HEK293 (cell line): ENCODE results near the gene PCNX4.

ENCODE experiments used
- CTCF ChIA-PET: fragments of 350-600 bp; formaldehyde crosslinking; extraction: SDS; loops from one replicate; lab custom pipeline; 2021; ENCODE audit warnings: antibody characterized with exemption; lab: Yijun Ruan, JAX
- POLR2A ChIA-PET: fragments of 300-600 bp; formaldehyde crosslinking; extraction: SDS; loops from one replicate; lab custom pipeline; 2020; ENCODE audit warnings: antibody characterized with exemption, inconsistent platforms; lab: Yijun Ruan, JAX
- H3K27ac ChIP-seq: fragments of 200-500 bp; sonication (Bioruptor generic); 2 replicates; pipeline ENCODE4 v1.5.1; 2014; ENCODE audit warnings: low read depth, low read length, control low read depth, inconsistent platforms; ENCODE audit errors: extremely low read depth
- H3K36me3 ChIP-seq, 2 experiments: fragments of 200-500 bp in 1 of 2; sonication (Bioruptor generic) in 1 of 2; 1 replicate in 1 of 2; 2 replicates in 1 of 2; pipeline ENCODE4 v1.5.1; 2014 to 2017; ENCODE audit warnings: inconsistent platforms in 2 of 2, low read length in 2 of 2; ENCODE audit not compliant: control insufficient read depth in 2 of 2, insufficient read depth in 1 of 2
- H3K4me1 ChIP-seq: fragments of 200-500 bp; sonication (Bioruptor generic); 2 replicates; pipeline ENCODE4 v1.5.1; 2014; ENCODE audit warnings: mild to moderate bottlenecking, low read length, inconsistent platforms; ENCODE audit not compliant: control insufficient read depth, insufficient read depth
- H3K4me3 ChIP-seq: 2 replicates; pipeline ENCODE4 v1.5.1; 2011; ENCODE audit warnings: low read depth, mild to moderate bottlenecking, control low read depth, low read length, moderate library complexity
- H3K9me3 ChIP-seq: fragments of 200-500 bp; sonication (Bioruptor generic); 2 replicates; pipeline ENCODE4 v1.5.1; 2014; ENCODE audit warnings: low read depth, low read length, inconsistent platforms; ENCODE audit not compliant: control insufficient read depth, insufficient read depth
- BCL11B ChIP-seq: fragments of 450-650 bp; formaldehyde crosslinking; IDR thresholded peaks from 2 replicates; pipeline ENCODE4 v1.5.1; 2016; ENCODE audit warnings: low read depth, missing biosample characterization, missing genetic modification characterization
- HOXA7 ChIP-seq: sonication (generic); formaldehyde crosslinking; IDR thresholded peaks from 2 replicates; pipeline ENCODE4 v1.8.1; 2022; ENCODE audit warnings: missing genetic modification reagents, borderline replicate concordance
- IKZF3 ChIP-seq: fragments of 450-650 bp; IDR thresholded peaks from 2 replicates; pipeline ENCODE4 v1.5.0; 2018; ENCODE audit warnings: missing biosample characterization, mild to moderate bottlenecking, missing genetic modification characterization, moderate library complexity
- MZF1 ChIP-seq: fragments of 450-650 bp; formaldehyde crosslinking; IDR thresholded peaks from 2 replicates; pipeline ENCODE4 v1.5.1; 2017; ENCODE audit warnings: missing biosample characterization, missing genetic modification characterization, borderline replicate concordance
- OSR2 ChIP-seq: fragments of 450-650 bp; formaldehyde crosslinking; IDR thresholded peaks from 2 replicates; pipeline ENCODE4 v1.5.1; 2016; ENCODE audit warnings: missing biosample characterization, missing genetic modification characterization
- SETDB1 ChIP-seq: IDR thresholded peaks from one replicate; pipeline ENCODE4 v1.6.1; 2017; ENCODE audit warnings: mild to moderate bottlenecking, low read length, moderate library complexity, mixed read lengths; ENCODE audit not compliant: insufficient read length
- SP2 ChIP-seq: fragments of 450-650 bp; formaldehyde crosslinking; IDR thresholded peaks from 2 replicates; pipeline ENCODE4 v1.5.1; 2016; ENCODE audit warnings: missing biosample characterization, missing genetic modification characterization
- TCF7L2 ChIP-seq: IDR thresholded peaks from 2 replicates; pipeline ENCODE4 v1.6.1; 2011; ENCODE audit warnings: low read depth, mild to moderate bottlenecking, inconsistent platforms, low read length, moderate library complexity, borderline replicate concordance
- TSHZ1 ChIP-seq: fragments of 450-650 bp; formaldehyde crosslinking; IDR thresholded peaks from 2 replicates; pipeline ENCODE4 v1.5.1; 2016; ENCODE audit warnings: missing biosample characterization, missing genetic modification characterization, borderline replicate concordance
- ZBTB17 ChIP-seq: fragments of 450-650 bp; formaldehyde crosslinking; IDR thresholded peaks from 2 replicates; pipeline ENCODE4 v1.5.1; 2016; ENCODE audit warnings: missing biosample characterization, missing genetic modification characterization
- ZFP69B ChIP-seq: fragments of 450-650 bp; formaldehyde crosslinking; IDR thresholded peaks from 2 replicates; pipeline ENCODE4 v1.5.1; 2016; ENCODE audit warnings: missing biosample characterization, missing genetic modification characterization
- ZNF10 ChIP-seq: fragments of 450-650 bp; formaldehyde crosslinking; IDR thresholded peaks from 2 replicates; pipeline ENCODE4 v1.5.1; 2017; ENCODE audit warnings: missing biosample characterization, missing genetic modification characterization
- ZNF138 ChIP-seq: fragments of 450-650 bp; formaldehyde crosslinking; IDR thresholded peaks from 2 replicates; pipeline ENCODE4 v1.5.1; 2016; ENCODE audit warnings: missing biosample characterization, missing genetic modification characterization, borderline replicate concordance
- ZNF175 ChIP-seq: fragments of 450-650 bp; formaldehyde crosslinking; IDR thresholded peaks from 2 replicates; pipeline ENCODE4 v1.5.1; 2016; ENCODE audit warnings: missing biosample characterization, missing genetic modification characterization
- ZNF292 ChIP-seq: fragments of 450-650 bp; formaldehyde crosslinking; IDR thresholded peaks from 2 replicates; pipeline ENCODE4 v1.5.1; 2016; ENCODE audit warnings: low read depth, missing biosample characterization, missing genetic modification characterization, borderline replicate concordance
- ZNF433 ChIP-seq: fragments of 450-650 bp; formaldehyde crosslinking; IDR thresholded peaks from 2 replicates; pipeline ENCODE4 v1.5.1; 2016; ENCODE audit warnings: missing biosample characterization, missing genetic modification characterization, low read depth
- ZNF473 ChIP-seq: fragments of 450-650 bp; formaldehyde crosslinking; IDR thresholded peaks from 2 replicates; pipeline ENCODE4 v1.5.1; 2017; ENCODE audit warnings: missing biosample characterization, missing genetic modification characterization
- ZNF48 ChIP-seq: fragments of 450-650 bp; formaldehyde crosslinking; IDR thresholded peaks from 2 replicates; pipeline ENCODE4 v1.5.1; 2016; ENCODE audit warnings: missing biosample characterization, missing genetic modification characterization
- ZNF610 ChIP-seq: fragments of 450-650 bp; formaldehyde crosslinking; IDR thresholded peaks from 2 replicates; pipeline ENCODE4 v1.5.1; 2016; ENCODE audit warnings: missing biosample characterization, missing genetic modification characterization, borderline replicate concordance
- ZNF645 ChIP-seq: fragments of 450-650 bp; formaldehyde crosslinking; IDR thresholded peaks from 2 replicates; pipeline ENCODE4; 2016; ENCODE audit warnings: missing biosample characterization, missing genetic modification characterization
- ZNF654 ChIP-seq: fragments of 450-650 bp; formaldehyde crosslinking; IDR thresholded peaks from 2 replicates; pipeline ENCODE4 v1.5.1; 2016; ENCODE audit warnings: low read depth, missing biosample characterization, missing genetic modification characterization
- ZNF660 ChIP-seq: fragments of 450-650 bp; IDR thresholded peaks from 2 replicates; pipeline ENCODE4 v1.5.1; 2018; ENCODE audit warnings: missing biosample characterization, mild to moderate bottlenecking, missing genetic modification characterization
- ZNF777 ChIP-seq: fragments of 450-650 bp; formaldehyde crosslinking; IDR thresholded peaks from 2 replicates; pipeline ENCODE4 v1.5.1; 2017; ENCODE audit warnings: missing biosample characterization, missing genetic modification characterization, borderline replicate concordance
- ZNF830 ChIP-seq: fragments of 450-650 bp; IDR thresholded peaks from 2 replicates; pipeline ENCODE4 v1.5.0; 2018; ENCODE audit warnings: missing biosample characterization, missing genetic modification characterization, low read depth, mild to moderate bottlenecking, moderate library complexity

PCNX4 gene

GRCh38 chr14:60188115-60188514 lies 96.4 kb downstream of the PCNX4 start:
- no peak for TF ChIP-seq ZNF777 (tag by site-specific recombination)
- no peak for TF ChIP-seq HOXA7 (CRISPR knock-in tag)
- peak; percentile 25 for TF ChIP-seq ZNF654 (tag by site-specific recombination)
- no peak for TF ChIP-seq MZF1 (tag by site-specific recombination)
- TF ChIP-seq ZNF48 (tag by site-specific recombination): no peak
- TF ChIP-seq ZNF433 (tag by site-specific recombination): no peak
- no peak for TF ChIP-seq ZNF10 (tag by site-specific recombination)
- H3K4me3 ChIP-seq: no peak overlapping the region
- H3K27ac ChIP-seq: no peak overlapping the region
- H3K9me3 ChIP-seq: no peaks in the 10 kb centered on the region
- peaks cover 2% of the 10 kb centered on the region; the same call in 1 of the 2 replicates for H3K4me1 ChIP-seq
- POLR2A ChIA-PET: no interaction called here
- CTCF ChIA-PET: interaction anchor here (0.6 to 1.1 kb wide), 5 partner anchors 65 to 611 kb away, joined by 3 to 4 read pairs (median 3); partner anchors contain the start of gene CCDC175
- no peaks in the 10 kb centered on the region for H3K36me3 ChIP-seq

GRCh38 chr14:60188696-60189095 lies 97.0 kb downstream of the PCNX4 start:
- ChIA-PET CTCF (interaction anchor here (0.5 to 1.1 kb wide), 3 partner anchors 291 to 370 kb away, joined by 3 read pairs; no protein-coding TSS in a partner anchor), POLR2A (no interaction called here)
- Histone ChIP-seq H3K27ac (no peak overlapping the region), H3K4me3 (no peak overlapping the region), H3K36me3 (no peaks in the 10 kb centered on the region), H3K4me1 (peaks cover 2% of the 10 kb centered on the region; the same call in 1 of the 2 replicates), H3K9me3 (no peaks in the 10 kb centered on the region)
- TF ChIP-seq ZFP69B: no peak
- no peak for TF ChIP-seq ZNF830 (tag by site-specific recombination)
- no peak for TF ChIP-seq OSR2 (tag by site-specific recombination)

GRCh38 chr14:60189923-60190840 lies 98.5 kb downstream of the PCNX4 start:
- H3K27ac ChIP-seq: no peak overlapping the region
- POLR2A ChIA-PET: interaction anchor here (1.1 kb wide), 1 partner anchor 59 kb away, joined by 5 read pairs; the partner anchor contains the start of gene PPM1A
- H3K9me3 ChIP-seq: no peaks in the 10 kb centered on the region
- peaks cover 2% of the 10 kb centered on the region; the same call in 1 of the 2 replicates for H3K4me1 ChIP-seq
- CTCF ChIA-PET: interaction anchor here (0.6 to 1.5 kb wide), 5 partner anchors 10 to 1096 kb away, joined by 4 to 7 read pairs (median 4); no protein-coding TSS in a partner anchor
- H3K36me3 ChIP-seq: no peaks in the 10 kb centered on the region
- H3K4me3 ChIP-seq: no peak overlapping the region
- TF ChIP-seq BCL11B (tag by site-specific recombination) (no peak), ZNF645 (tag by site-specific recombination) (no peak), ZNF175 (tag by site-specific recombination) (no peak), TSHZ1 (tag by site-specific recombination) (no peak), SETDB1 (no peak), ZBTB17 (no peak), ZNF473 (tag by site-specific recombination) (no peak), ZNF138 (tag by site-specific recombination) (no peak), TCF7L2 (no peak), ZNF660 (tag by site-specific recombination) (no peak), ZNF292 (tag by site-specific recombination) (no peak), ZNF610 (tag by site-specific recombination) (no peak), IKZF3 (tag by site-specific recombination) (no peak), ZFP69B (no peak), SP2 (tag by site-specific recombination) (no peak)
